GM06990 (cell line): ENCODE results near the gene SYK.

ENCODE experiments used
- DNase-seq: peaks from one replicate; pipeline ENCODE4 v3.0.0-alpha.2; 2011; ENCODE audit not compliant: insufficient read length; ENCODE audit errors: extremely low read depth
- H3K27me3 ChIP-seq: replicated peaks from 2 replicates; pipeline ENCODE4 v1.6.0; 2011; ENCODE audit warnings: low read length; ENCODE audit not compliant: control insufficient read depth, insufficient read depth
- H3K36me3 ChIP-seq: 2 replicates; pipeline ENCODE4 v1.5.1; 2011; ENCODE audit warnings: low read length; ENCODE audit not compliant: control insufficient read depth, insufficient read depth
- H3K4me3 ChIP-seq: replicated peaks from 2 replicates; pipeline ENCODE4 v1.5.1; 2011; ENCODE audit warnings: low read depth, mild to moderate bottlenecking, control low read depth, low read length
- TF ChIP-seq, protein P1 (sequence below): IDR thresholded peaks from 2 replicates; pipeline ENCODE4 v1.5.1; 2011; ENCODE audit warnings: low read length, control low read depth, mild to moderate bottlenecking, inconsistent platforms; ENCODE audit not compliant: insufficient read depth, poor library complexity, severe bottlenecking

The SYK gene

DNA sequence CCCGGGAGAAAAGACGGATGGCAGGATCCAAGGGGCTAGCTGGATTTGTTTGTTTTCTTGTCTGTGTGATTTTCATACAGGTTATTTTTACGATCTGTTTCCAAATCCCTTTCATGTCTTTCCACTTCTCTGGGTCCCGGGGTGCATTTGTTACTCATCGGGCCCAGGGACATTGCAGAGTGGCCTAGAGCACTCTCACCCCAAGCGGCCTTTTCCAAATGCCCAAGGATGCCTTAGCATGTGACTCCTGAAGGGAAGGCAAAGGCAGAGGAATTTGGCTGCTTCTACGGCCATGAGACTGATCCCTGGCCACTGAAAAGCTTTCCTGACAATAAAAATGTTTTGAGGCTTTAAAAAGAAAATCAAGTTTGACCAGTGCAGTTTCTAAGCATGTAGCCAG, 94.2 kb downstream of the SYK start:
- Histone ChIP-seq H3K4me3 (no peak overlapping the region), H3K27me3 (no peaks in the 10 kb centered on the region), H3K36me3 (peaks cover 1% of the 10 kb centered on the region; the same call in 1 of the 2 replicates)
- no peak for DNase-seq
- TF ChIP-seq, protein P1, sequence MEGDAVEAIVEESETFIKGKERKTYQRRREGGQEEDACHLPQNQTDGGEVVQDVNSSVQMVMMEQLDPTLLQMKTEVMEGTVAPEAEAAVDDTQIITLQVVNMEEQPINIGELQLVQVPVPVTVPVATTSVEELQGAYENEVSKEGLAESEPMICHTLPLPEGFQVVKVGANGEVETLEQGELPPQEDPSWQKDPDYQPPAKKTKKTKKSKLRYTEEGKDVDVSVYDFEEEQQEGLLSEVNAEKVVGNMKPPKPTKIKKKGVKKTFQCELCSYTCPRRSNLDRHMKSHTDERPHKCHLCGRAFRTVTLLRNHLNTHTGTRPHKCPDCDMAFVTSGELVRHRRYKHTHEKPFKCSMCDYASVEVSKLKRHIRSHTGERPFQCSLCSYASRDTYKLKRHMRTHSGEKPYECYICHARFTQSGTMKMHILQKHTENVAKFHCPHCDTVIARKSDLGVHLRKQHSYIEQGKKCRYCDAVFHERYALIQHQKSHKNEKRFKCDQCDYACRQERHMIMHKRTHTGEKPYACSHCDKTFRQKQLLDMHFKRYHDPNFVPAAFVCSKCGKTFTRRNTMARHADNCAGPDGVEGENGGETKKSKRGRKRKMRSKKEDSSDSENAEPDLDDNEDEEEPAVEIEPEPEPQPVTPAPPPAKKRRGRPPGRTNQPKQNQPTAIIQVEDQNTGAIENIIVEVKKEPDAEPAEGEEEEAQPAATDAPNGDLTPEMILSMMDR = no peak

DNA sequence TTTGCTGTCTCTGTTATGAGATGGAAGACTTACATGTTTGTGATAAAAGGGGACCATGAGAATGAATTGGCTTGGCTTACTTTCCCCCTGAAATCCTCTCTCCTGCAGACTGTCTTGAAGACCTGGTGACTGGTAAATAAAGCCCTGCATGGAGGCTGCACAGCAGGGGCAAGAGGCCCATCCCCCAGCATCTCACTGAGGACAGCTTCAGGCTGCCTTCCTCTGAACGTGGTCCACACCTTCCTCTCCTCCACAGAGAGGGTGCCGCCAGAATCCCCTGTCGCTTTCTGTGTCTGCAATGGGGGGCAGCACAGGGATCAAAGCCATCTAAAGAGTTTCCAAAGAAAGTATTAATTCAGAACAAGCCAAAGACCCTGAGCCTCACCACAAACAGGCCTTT, 94.6 kb downstream of the SYK start:
- Histone ChIP-seq H3K27me3 (no peaks in the 10 kb centered on the region), H3K4me3 (no peak overlapping the region), H3K36me3 (peaks cover 1% of the 10 kb centered on the region; the same call in 1 of the 2 replicates)
- no peak for DNase-seq
- TF ChIP-seq, protein P1 = no peak

DNA sequence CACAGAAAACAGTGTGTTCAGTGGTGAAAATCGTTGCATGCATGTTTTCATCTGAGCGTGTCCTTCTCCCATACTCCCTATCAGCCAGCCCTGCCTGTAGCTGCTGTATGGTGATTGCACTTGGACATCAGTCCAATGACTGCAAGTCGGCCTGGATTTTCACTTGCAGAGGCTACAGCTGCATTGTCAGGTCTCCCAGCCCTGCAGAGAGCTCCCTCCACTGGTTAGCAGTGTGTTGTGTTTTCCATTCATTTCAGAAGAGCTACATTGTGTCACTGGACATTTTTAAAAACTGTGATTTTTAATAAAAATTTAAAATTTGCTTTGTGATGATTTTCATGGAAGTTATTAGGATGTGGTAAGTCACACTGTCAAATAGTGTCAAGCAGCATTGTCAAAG, 96.6 kb downstream of the SYK start:
- peaks cover 1% of the 10 kb centered on the region; the same call in 1 of the 2 replicates for H3K36me3 ChIP-seq
- no peaks in the 10 kb centered on the region for H3K27me3 ChIP-seq
- no peak overlapping the region for H3K4me3 ChIP-seq
- no peak for DNase-seq
- TF ChIP-seq, protein P1 = peak; percentile 20

DNA sequence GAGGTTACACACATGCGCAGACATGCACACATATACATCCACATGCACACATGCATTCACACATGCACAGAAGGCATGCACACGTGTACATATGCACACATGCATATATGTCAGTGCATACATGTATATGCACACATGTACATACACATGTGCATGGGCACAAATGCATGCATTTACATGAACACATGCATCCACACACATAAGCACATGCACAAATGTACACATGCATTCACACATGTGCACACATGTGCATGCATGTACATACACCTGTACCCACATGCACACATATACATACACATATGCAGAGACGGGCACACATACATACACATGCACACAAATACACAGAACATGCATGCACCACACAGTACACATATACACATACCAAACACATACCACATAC, 97.7 kb downstream of the SYK start:
- Histone ChIP-seq H3K27me3 (no peaks in the 10 kb centered on the region), H3K4me3 (no peak overlapping the region), H3K36me3 (peaks cover 1% of the 10 kb centered on the region; the same call in 1 of the 2 replicates)
- no peak for DNase-seq
- TF ChIP-seq, protein P1 = no peak

DNA sequence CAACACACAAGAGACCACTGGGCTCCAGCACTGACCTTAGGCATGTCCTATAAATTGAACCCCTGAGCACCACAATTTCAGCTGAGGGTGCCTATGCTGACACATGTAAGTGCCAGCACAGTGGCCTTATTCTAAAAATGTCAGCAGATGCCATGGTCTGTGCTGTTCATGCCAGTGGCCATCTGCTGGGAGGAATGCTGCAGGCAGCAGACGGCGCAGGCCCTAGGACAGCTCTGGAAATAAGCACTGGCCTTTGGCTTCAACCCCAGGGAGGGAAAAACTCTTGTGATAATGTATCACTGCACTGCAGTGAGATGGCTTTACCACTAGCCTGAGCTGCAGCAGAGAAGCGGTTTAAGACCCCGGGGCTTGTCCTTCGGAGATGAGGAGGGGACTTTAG, 98.5 kb downstream of the SYK start:
- no peak for DNase-seq
- no peaks in the 10 kb centered on the region for H3K27me3 ChIP-seq
- H3K4me3 ChIP-seq = no peak overlapping the region
- TF ChIP-seq, protein P1 = no peak
- peaks cover 1% of the 10 kb centered on the region; the same call in 1 of the 2 replicates for H3K36me3 ChIP-seq

DNA sequence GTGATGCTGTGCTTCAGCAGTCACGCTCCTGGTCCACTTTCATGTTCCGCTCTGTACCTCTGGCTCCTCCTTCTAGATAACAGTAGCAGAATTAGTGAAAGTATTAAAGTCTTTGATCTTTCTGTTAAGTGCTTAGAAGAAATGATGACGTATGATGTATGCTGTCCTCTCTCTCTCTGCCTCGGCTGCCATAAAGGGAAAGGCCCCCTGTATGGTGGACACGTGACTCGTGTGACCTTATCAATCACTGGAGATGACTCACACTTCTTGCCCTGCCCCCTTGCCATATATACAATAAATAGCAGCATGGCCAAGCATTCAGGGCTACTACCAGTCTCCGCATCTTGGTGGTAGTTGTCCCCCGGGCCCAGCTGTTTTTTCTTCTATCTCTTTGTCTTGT, 100.3 kb downstream of the SYK start:
- Histone ChIP-seq H3K4me3 (no peak overlapping the region), H3K36me3 (peaks cover 1% of the 10 kb centered on the region; the same call in 1 of the 2 replicates), H3K27me3 (no peaks in the 10 kb centered on the region)
- TF ChIP-seq, protein P1 = no peak
- DNase-seq = no peak
